Upper lobe of right lung (tissue), 1 donor: Measurements from ENCODE around the gene LPGAT1. TPM values are rescaled to one million over a fixed set of nuclear protein-coding genes. Genes with fewer than 3 reads are reported as not detected.

Experiments
- ATAC-seq: fragments of 200-7000 bp; cut with Tn5 transposase; one replicate; pipeline ENCODE4 v1.9.1; 2020; ENCODE audit warnings: mild to moderate bottlenecking, moderate library complexity
- DNase-seq: peaks from one replicate; pipeline ENCODE4 v3.0.0-alpha.2; 2020
- H3K27ac ChIP-seq: fragments of 200-600 bp; one replicate; pipeline ENCODE4 v1.8.0; 2022
- H3K27me3 ChIP-seq: fragments of 200-600 bp; one replicate; pipeline ENCODE4 v1.8.0; 2022; ENCODE audit warnings: mild to moderate bottlenecking
- H3K36me3 ChIP-seq: fragments of 200-600 bp; one replicate; pipeline ENCODE4 v1.8.0; 2022
- H3K4me1 ChIP-seq: fragments of 200-600 bp; one replicate; pipeline ENCODE4 v1.8.0; 2022
- H3K4me3 ChIP-seq: fragments of 200-600 bp; one replicate; pipeline ENCODE4 v1.8.0; 2022; ENCODE audit warnings: mild to moderate bottlenecking
- H3K9me3 ChIP-seq: fragments of 200-600 bp; one replicate; pipeline ENCODE4 v1.8.0; 2022
- intact Hi-C: fragments of 100-400 bp; cut with DNase I; formaldehyde crosslinking; loops from one replicate; pipeline ENCODE4 v1.11.0; 2022
- total RNA-seq: library from RNA; stranded (reverse); fragmentation: NEBNext Ultra II Directional; extraction: Animal tissue kit (Norgen Biotek cat#: 25700); gene quantifications from one replicate; pipeline ENCODE4 v1.2.1, GENCODE V29; 2021
- TF ChIP-seq, protein P1 (sequence below): fragments of 200-600 bp; IDR thresholded peaks from one replicate; pipeline ENCODE4 v1.8.0; 2022; ENCODE audit warnings: antibody characterized with exemption
- donor health status: DM: no; HTN: yes; CAD: no; lungs with severe emphysema.

The LPGAT1 gene
- total RNA-seq, 1 donor from 2014 or later, result 34.5 TPM

DNA sequence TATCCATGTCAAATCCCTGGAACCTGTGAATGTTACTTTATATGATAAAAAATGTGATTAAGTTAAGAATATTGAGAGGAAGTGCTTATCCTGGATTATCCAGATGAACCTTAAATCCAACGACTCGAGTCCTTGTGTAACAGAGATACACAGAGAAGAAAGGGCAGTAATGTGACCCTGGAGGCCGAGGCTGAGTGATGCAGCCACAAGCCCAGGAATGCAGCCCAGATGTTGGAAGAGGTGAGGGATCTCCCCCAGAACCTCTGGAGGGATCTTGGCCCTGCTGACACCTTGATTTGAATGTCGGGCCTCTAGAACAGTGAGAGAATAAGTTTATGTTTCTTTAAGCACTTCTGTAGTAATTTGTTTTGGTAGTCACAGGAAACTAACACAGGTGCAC lies 18.0 kb downstream of the LPGAT1 start:
- no peak overlapping the region for H3K27ac ChIP-seq
- H3K36me3 ChIP-seq, result peaks cover 7% of the 10 kb centered on the region
- no peaks in the 10 kb centered on the region for H3K4me1 ChIP-seq
- TF ChIP-seq, protein P1, sequence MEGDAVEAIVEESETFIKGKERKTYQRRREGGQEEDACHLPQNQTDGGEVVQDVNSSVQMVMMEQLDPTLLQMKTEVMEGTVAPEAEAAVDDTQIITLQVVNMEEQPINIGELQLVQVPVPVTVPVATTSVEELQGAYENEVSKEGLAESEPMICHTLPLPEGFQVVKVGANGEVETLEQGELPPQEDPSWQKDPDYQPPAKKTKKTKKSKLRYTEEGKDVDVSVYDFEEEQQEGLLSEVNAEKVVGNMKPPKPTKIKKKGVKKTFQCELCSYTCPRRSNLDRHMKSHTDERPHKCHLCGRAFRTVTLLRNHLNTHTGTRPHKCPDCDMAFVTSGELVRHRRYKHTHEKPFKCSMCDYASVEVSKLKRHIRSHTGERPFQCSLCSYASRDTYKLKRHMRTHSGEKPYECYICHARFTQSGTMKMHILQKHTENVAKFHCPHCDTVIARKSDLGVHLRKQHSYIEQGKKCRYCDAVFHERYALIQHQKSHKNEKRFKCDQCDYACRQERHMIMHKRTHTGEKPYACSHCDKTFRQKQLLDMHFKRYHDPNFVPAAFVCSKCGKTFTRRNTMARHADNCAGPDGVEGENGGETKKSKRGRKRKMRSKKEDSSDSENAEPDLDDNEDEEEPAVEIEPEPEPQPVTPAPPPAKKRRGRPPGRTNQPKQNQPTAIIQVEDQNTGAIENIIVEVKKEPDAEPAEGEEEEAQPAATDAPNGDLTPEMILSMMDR, result no peak
- no peak overlapping the region for H3K4me3 ChIP-seq
- ATAC-seq, result no peak
- DNase-seq, result no peak
- no peaks in the 10 kb centered on the region for H3K27me3 ChIP-seq
- intact Hi-C loops, result no loop called here
- H3K9me3 ChIP-seq, result no peaks in the 10 kb centered on the region

DNA sequence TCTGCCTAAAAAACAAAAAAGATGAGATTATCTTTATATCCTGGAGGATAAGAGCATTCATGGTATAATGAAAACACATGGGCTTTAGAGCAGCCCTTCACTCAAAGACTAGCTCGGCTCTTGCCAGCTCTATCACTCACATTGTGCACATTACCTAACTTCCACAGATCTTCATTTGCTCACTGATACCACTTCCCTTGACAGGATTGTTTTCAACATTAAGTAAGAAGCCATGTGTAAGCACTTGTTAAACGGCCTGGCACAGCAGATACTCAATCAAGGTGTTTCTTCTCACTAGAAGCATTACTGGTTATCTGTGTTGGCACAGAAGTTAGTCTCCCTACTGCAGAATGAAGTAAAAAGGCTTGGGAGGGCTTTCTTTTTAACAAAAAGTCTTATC lies 18.7 kb downstream of the LPGAT1 start:
- Histone ChIP-seq H3K4me1 (no peaks in the 10 kb centered on the region), H3K36me3 (peaks cover 7% of the 10 kb centered on the region), H3K4me3 (no peak overlapping the region), H3K27ac (no peak overlapping the region), H3K27me3 (no peaks in the 10 kb centered on the region), H3K9me3 (no peaks in the 10 kb centered on the region)
- no peak for DNase-seq
- TF ChIP-seq, protein P1, result no peak
- no peak for ATAC-seq
- intact Hi-C loops, result no loop called here

DNA sequence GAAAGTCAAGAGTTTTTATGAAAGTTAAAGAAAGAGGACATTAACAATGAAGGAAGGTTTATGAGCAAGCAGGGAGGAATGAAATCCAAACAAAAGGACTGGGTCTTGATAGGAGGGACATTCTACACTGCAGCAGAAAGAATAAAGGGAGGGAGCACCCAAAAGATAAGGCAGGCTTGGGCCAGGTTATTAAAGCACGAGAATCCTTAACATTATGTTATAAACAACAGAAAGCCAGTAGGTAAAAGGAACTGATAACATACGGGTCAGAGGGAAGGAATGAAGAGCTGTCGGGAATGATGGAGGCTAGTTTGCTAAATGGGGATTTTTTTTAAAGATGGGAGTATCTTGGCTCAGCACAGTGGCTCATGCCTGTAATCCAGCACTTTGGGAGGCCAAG lies 19.4 kb downstream of the LPGAT1 start:
- ATAC-seq, result no peak
- Histone ChIP-seq H3K4me3 (no peak overlapping the region), H3K36me3 (peaks cover 7% of the 10 kb centered on the region), H3K4me1 (no peaks in the 10 kb centered on the region), H3K27ac (no peak overlapping the region), H3K9me3 (no peaks in the 10 kb centered on the region), H3K27me3 (no peaks in the 10 kb centered on the region)
- intact Hi-C loops, result no loop called here
- TF ChIP-seq, protein P1, result no peak
- DNase-seq, result no peak

DNA sequence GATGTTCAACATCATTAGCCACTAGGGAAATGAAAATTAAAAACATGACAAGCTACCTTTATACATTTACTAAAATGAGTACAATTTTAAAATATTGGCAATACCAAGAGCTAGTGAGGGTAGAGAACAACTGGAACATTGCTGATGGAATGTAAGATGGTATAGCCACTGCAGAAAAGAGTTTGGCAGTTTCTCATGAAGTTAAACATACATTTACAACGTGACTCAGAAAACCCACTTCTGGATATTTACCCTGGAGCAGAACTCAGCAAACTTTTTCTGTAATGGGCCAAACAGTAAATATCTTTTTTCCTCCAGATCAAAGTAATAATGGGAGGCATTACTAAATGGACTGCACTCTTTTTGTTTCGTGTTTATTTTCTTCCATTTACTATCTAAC lies 22.1 kb downstream of the LPGAT1 start:
- TF ChIP-seq, protein P1, result no peak
- Histone ChIP-seq H3K27me3 (no peaks in the 10 kb centered on the region), H3K27ac (no peak overlapping the region), H3K4me3 (no peak overlapping the region), H3K36me3 (peaks cover 7% of the 10 kb centered on the region), H3K4me1 (no peaks in the 10 kb centered on the region), H3K9me3 (no peaks in the 10 kb centered on the region)
- intact Hi-C loops, result no loop called here
- DNase-seq (no peak), ATAC-seq (no peak)

DNA sequence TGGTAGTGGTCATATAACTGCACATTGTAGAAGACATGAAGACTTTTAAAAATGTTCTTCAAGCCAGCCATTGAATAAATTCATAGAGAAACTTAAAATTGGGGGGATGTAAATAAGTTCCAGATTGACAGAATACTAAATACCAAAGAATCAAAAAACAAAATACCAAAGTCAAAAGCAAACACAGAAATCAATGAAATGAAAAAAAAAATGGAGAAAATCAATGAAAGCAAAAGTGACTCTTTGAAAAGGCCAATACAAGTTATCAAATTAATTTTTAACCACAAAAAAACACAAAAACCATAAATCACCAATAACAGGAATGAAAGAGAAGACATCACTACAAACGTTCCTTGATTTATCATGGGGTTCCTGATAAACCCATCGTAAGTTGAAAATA lies 25.6 kb downstream of the LPGAT1 start:
- TF ChIP-seq, protein P1, result no peak
- ATAC-seq (no peak), DNase-seq (no peak)
- no peaks in the 10 kb centered on the region for H3K36me3 ChIP-seq
- H3K27ac ChIP-seq, result no peak overlapping the region
- no peaks in the 10 kb centered on the region for H3K9me3 ChIP-seq
- intact Hi-C loops, result no loop called here
- no peaks in the 10 kb centered on the region for H3K4me1 ChIP-seq
- H3K27me3 ChIP-seq, result no peaks in the 10 kb centered on the region
- no peak overlapping the region for H3K4me3 ChIP-seq

DNA sequence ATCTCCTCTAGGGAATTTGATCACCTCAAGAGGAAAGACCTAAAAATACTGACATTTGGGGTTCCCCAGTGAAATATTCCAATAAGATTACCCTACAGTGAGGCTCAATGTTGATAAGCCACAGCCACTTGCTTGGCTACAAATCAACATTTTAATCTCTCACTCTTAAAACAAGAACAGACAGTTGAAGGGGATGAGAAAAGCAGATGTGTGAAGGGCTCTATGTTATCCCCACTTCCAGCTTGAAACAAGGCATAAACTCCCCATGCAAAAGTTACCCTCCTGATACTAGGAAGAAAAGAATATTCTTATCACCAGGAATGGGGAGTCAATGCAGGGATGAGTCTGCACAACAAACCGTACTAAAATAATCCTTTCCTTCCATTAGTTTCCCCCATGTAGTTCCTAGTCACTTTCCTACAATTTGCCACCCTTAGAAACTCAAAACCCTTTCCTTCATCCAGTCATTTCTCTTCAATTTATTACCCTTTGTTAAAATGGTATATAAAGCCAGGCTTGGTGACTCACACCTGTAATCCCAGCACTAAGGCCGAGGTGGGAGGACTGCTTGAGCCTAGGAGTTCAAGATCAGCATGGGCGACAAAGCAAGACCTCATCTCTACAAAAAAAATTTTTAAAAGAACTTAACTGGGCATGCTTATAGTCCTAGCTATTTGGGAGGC lies 29.5 kb downstream of the LPGAT1 start:
- intact Hi-C loops, result no loop called here
- Histone ChIP-seq H3K27me3 (no peaks in the 10 kb centered on the region), H3K9me3 (no peaks in the 10 kb centered on the region), H3K27ac (no peak overlapping the region), H3K4me3 (no peak overlapping the region), H3K36me3 (no peaks in the 10 kb centered on the region), H3K4me1 (no peaks in the 10 kb centered on the region)
- ATAC-seq, result no peak
- no peak for DNase-seq
- TF ChIP-seq, protein P1, result no peak
